MM.1S (cell line): ENCODE results near the gene PRMT7.

Experiments used
- EZH2phosphoT487 ChIP-seq: fragments of 300-600 bp; sonication (generic); IDR thresholded peaks from 2 replicates; pipeline ENCODE4 v1.6.1; 2018; ENCODE audit warnings: antibody characterized with exemption, low read length
- TF ChIP-seq, protein P1 (sequence below): fragments of 300-600 bp; sonication (generic); IDR thresholded peaks from 2 replicates; pipeline ENCODE4 v1.5.1; 2016; ENCODE audit warnings: antibody characterized with exemption, low read length, mixed read lengths

DNA sequence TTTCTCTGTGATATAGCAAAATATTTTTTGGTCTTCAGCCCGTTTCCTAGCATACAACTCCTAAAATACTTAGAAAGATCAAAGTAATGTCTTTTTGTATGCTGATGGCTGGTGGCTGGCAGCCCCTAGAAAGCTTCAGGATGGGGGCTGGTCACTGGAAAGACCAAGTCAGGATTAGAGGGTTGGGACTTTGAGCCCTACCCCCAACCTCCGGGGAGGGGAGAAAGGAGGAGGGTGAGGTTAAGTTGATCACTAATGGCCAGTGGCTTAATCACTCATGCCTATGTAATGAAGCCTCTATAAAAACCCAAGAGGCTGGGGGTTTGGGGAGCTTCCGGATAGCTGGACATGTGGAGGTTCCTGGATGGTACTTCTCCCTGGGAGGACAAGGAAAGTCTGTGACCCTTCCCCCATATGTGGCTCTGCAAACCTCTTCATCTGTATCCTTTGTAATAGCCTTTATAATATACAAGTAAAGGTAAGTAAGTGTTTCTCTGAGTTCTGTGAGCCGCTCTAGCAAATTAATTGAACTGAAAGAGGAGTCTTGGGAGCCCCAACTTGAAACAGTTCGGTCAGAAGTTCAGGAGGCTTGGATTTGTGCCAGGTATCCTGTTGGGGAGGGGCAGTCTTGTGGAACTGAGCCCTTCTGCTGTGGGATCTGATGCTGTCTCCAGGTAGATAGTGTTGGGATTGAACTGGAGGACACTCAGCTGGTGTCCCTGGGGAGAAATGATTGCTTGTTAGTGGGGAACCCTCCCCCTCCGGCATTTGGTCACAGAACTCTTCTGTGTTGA, 43.0 kb upstream of the PRMT7 start:
- TF ChIP-seq, protein P1, sequence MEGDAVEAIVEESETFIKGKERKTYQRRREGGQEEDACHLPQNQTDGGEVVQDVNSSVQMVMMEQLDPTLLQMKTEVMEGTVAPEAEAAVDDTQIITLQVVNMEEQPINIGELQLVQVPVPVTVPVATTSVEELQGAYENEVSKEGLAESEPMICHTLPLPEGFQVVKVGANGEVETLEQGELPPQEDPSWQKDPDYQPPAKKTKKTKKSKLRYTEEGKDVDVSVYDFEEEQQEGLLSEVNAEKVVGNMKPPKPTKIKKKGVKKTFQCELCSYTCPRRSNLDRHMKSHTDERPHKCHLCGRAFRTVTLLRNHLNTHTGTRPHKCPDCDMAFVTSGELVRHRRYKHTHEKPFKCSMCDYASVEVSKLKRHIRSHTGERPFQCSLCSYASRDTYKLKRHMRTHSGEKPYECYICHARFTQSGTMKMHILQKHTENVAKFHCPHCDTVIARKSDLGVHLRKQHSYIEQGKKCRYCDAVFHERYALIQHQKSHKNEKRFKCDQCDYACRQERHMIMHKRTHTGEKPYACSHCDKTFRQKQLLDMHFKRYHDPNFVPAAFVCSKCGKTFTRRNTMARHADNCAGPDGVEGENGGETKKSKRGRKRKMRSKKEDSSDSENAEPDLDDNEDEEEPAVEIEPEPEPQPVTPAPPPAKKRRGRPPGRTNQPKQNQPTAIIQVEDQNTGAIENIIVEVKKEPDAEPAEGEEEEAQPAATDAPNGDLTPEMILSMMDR, result no peak
- TF ChIP-seq EZH2phosphoT487, result no peak
